H1 (cell line): ENCODE measurements around the gene GAST. TPM values are rescaled to one million over a fixed set of nuclear protein-coding genes. Genes with fewer than 3 reads are reported as not detected.

Experiments
- CTCF ChIA-PET: fragments of 300-600 bp; sonication (Branson Sonifier 250); formaldehyde crosslinking; loops from one replicate; lab custom pipeline; 2021; ENCODE audit not compliant: partially characterized antibody; lab: Charles Lee
- POLR2A ChIA-PET: fragments of 300-600 bp; sonication (Branson Sonifier 250); formaldehyde crosslinking; loops from one replicate; lab custom pipeline; 2021; ENCODE audit warnings: inconsistent platforms; ENCODE audit not compliant: partially characterized antibody; lab: Charles Lee
- DNase-seq, 2 experiments: peaks; one replicate each; pipeline versions ENCODE4 v3.0.0 to v3.0.0-alpha.2; 2010 to 2022; ENCODE audit warnings: low spot score in 2 of 2, low read depth in 1 of 2, mixed read lengths in 1 of 2
- FAIRE-seq: peaks from 2 replicates; lab custom pipeline; 2011; peaks lifted over from hg19 to GRCh38; lab: Jason Lieb, UNC
- H2AFZ ChIP-seq: 2 replicates; pipeline ENCODE4 v1.8.1; 2012; ENCODE audit warnings: low read length, inconsistent platforms
- H2AK5ac ChIP-seq: 2 replicates; pipeline ENCODE4 v1.6.1; 2013; ENCODE audit warnings: low read depth, low read length
- H2BK120ac ChIP-seq: replicated peaks from 2 replicates; pipeline ENCODE3; 2013; ENCODE audit warnings: low read depth, low read length, inconsistent platforms
- H2BK12ac ChIP-seq: 2 replicates; pipeline ENCODE4 v1.6.1; 2013; ENCODE audit warnings: low read depth, low read length
- H2BK15ac ChIP-seq: 2 replicates; pipeline ENCODE4 v1.6.1; 2013; ENCODE audit warnings: low read length
- H2BK20ac ChIP-seq: 2 replicates; pipeline ENCODE4 v1.6.1; 2013; ENCODE audit warnings: low read length
- H2BK5ac ChIP-seq: 2 replicates; pipeline ENCODE4 v1.6.1; 2013; ENCODE audit warnings: low read depth, low read length
- H3K14ac ChIP-seq: 2 replicates; pipeline ENCODE4 v1.6.1; 2013; ENCODE audit warnings: inconsistent platforms; ENCODE audit not compliant: insufficient read length
- H3K18ac ChIP-seq: 2 replicates; pipeline ENCODE4 v1.6.1; 2013; ENCODE audit warnings: low read length; ENCODE audit errors: extremely low read depth
- H3K23ac ChIP-seq: 2 replicates; pipeline ENCODE4 v1.6.1; 2013; ENCODE audit warnings: inconsistent platforms; ENCODE audit not compliant: insufficient read length
- H3K23me2 ChIP-seq: 2 replicates; pipeline ENCODE4 v1.6.1; 2013; ENCODE audit warnings: low read depth, low read length
- H3K27ac ChIP-seq: 2 replicates; pipeline ENCODE4 v1.6.1; 2011; ENCODE audit warnings: low read depth, low read length, inconsistent platforms
- H3K27me3 ChIP-seq, 4 experiments: replicated peaks in 1 of 4; 1 replicate in 1 of 4; 2 replicates in 3 of 4; pipeline versions ENCODE4 v1.6.1 to v1.8.1; 2011 to 2013; ENCODE audit warnings: low read length in 3 of 4, mild to moderate bottlenecking in 3 of 4, inconsistent platforms in 2 of 4, mixed read lengths in 2 of 4, moderate library complexity in 1 of 4; ENCODE audit not compliant: control insufficient read depth in 3 of 4, insufficient read depth in 3 of 4; ENCODE audit errors: extremely low read depth in 1 of 4
- H3K36me3 ChIP-seq, 4 experiments: 2 replicates each; pipeline versions ENCODE4 v1.6.1 to v1.8.1; 2011 to 2013; ENCODE audit warnings: mild to moderate bottlenecking in 4 of 4, low read length in 3 of 4, moderate library complexity in 2 of 4, control low read depth in 1 of 4, inconsistent platforms in 1 of 4; ENCODE audit not compliant: insufficient read depth in 4 of 4, control insufficient read depth in 2 of 4
- H3K4ac ChIP-seq: replicated peaks from 2 replicates; pipeline ENCODE3; 2013; ENCODE audit warnings: low read length, low read depth, mixed read lengths, inconsistent platforms; ENCODE audit not compliant: insufficient read length
- H3K4me1 ChIP-seq, 4 experiments: replicated peaks in 1 of 4; 1 replicate in 1 of 4; 2 replicates in 3 of 4; pipeline versions ENCODE4 v1.6.1 to v1.8.1; 2011 to 2013; ENCODE audit warnings: low read length in 3 of 4, inconsistent platforms in 2 of 4, mixed read lengths in 1 of 4; ENCODE audit not compliant: insufficient read depth in 4 of 4, control insufficient read depth in 3 of 4
- H3K4me2 ChIP-seq, 2 experiments: 2 replicates each; pipeline versions ENCODE4 v1.6.1 to v1.8.1; 2011 to 2013; ENCODE audit warnings: low read depth in 2 of 2, low read length in 2 of 2, control low read depth in 1 of 2, inconsistent platforms in 1 of 2, mild to moderate bottlenecking in 1 of 2; ENCODE audit not compliant: insufficient read depth in 1 of 2
- H3K4me3 ChIP-seq, 4 experiments: fragments of 200-600, 300-600 bp in 1 of 4; sonication (generic), shearing (Covaris generic), sonication (Bioruptor Twin) in 1 of 4; 2 replicates each; pipeline versions ENCODE4 v1.5.1 to v1.8.1; 2011 to 2016; ENCODE audit warnings: low read length in 4 of 4, low read depth in 3 of 4, control low read depth in 2 of 4, inconsistent platforms in 2 of 4, mild to moderate bottlenecking in 2 of 4, mixed read lengths in 1 of 4, moderate library complexity in 1 of 4; ENCODE audit not compliant: insufficient read depth in 2 of 4; ENCODE audit errors: extremely low read depth in 1 of 4
- H3K56ac ChIP-seq: replicated peaks from 2 replicates; pipeline ENCODE3; 2013; ENCODE audit warnings: low read depth, mild to moderate bottlenecking, mixed read lengths, low read length, inconsistent platforms; ENCODE audit not compliant: insufficient read length
- H3K79me1 ChIP-seq: 2 replicates; pipeline ENCODE4 v1.6.1; 2013; ENCODE audit warnings: low read depth, low read length, control low read depth
- H3K79me2 ChIP-seq, 2 experiments: 2 replicates each; pipeline versions ENCODE4 v1.6.1 to v1.8.1; 2012 to 2013; ENCODE audit warnings: low read length in 2 of 2, mild to moderate bottlenecking in 2 of 2, inconsistent platforms in 1 of 2; ENCODE audit not compliant: insufficient read depth in 2 of 2, control insufficient read depth in 1 of 2
- H3K9ac ChIP-seq, 4 experiments: replicated peaks in 1 of 4; 1 replicate in 1 of 4; 2 replicates in 3 of 4; pipeline versions ENCODE4 v1.6.1 to v1.8.1; 2011 to 2013; ENCODE audit warnings: low read depth in 3 of 4, low read length in 3 of 4, control low read depth in 2 of 4, mild to moderate bottlenecking in 2 of 4, moderate library complexity in 2 of 4, inconsistent platforms in 1 of 4; ENCODE audit errors: extremely low read depth in 1 of 4
- H3K9me3 ChIP-seq, 2 experiments: 2 replicates each; pipeline versions ENCODE4 v1.6.1 to v1.8.1; 2012 to 2013; ENCODE audit warnings: mild to moderate bottlenecking in 2 of 2, moderate library complexity in 2 of 2, control low read depth in 1 of 2, inconsistent platforms in 1 of 2, low read depth in 1 of 2, low read length in 1 of 2, mixed read lengths in 1 of 2; ENCODE audit not compliant: insufficient read depth in 2 of 2
- H4K20me1 ChIP-seq, 2 experiments: replicated peaks in 1 of 2; 2 replicates each; pipeline versions ENCODE3 to v1.8.1; 2011 to 2013; ENCODE audit warnings: inconsistent platforms in 2 of 2, low read length in 2 of 2, mild to moderate bottlenecking in 1 of 2; ENCODE audit not compliant: insufficient read depth in 2 of 2, control insufficient read depth in 1 of 2
- H4K5ac ChIP-seq: 2 replicates; pipeline ENCODE4 v1.6.1; 2013; ENCODE audit warnings: low read length, low read depth, mixed read lengths, inconsistent platforms; ENCODE audit not compliant: insufficient read length
- H4K8ac ChIP-seq: 2 replicates; pipeline ENCODE4 v1.8.0; 2013; ENCODE audit warnings: mild to moderate bottlenecking, moderate library complexity, low read length, inconsistent platforms; ENCODE audit not compliant: insufficient read depth; ENCODE audit errors: extremely low read depth
- H4K91ac ChIP-seq: replicated peaks from 2 replicates; pipeline ENCODE3; 2013; ENCODE audit warnings: low read length, mixed read lengths, inconsistent platforms; ENCODE audit not compliant: insufficient read length
- ASH2L ChIP-seq: fragments of 200-600, 300-600 bp; sonication (generic); IDR thresholded peaks from one replicate; pipeline ENCODE4 v1.7.1; 2017; ENCODE audit warnings: low read length
- CEBPB ChIP-seq: IDR thresholded peaks from 2 replicates; pipeline ENCODE4 v1.6.1; 2012; ENCODE audit warnings: low read depth, low read length
- CHD2 ChIP-seq: IDR thresholded peaks from 2 replicates; pipeline ENCODE4 v1.6.1; 2012; ENCODE audit warnings: low read length, improper control_type of control experiment
- CTBP2 ChIP-seq: IDR thresholded peaks from 2 replicates; pipeline ENCODE4 v1.7.0; 2011; ENCODE audit warnings: borderline replicate concordance, mild to moderate bottlenecking, moderate library complexity, mixed read lengths, low read length; ENCODE audit not compliant: insufficient read depth, insufficient read length
- KDM5A ChIP-seq: fragments of 200-600 bp; IDR thresholded peaks from 2 replicates; pipeline ENCODE4 v1.7.1; 2012; ENCODE audit warnings: mild to moderate bottlenecking, low read length, inconsistent platforms, mixed read lengths
- POLR2AphosphoS5 ChIP-seq: IDR thresholded peaks from 2 replicates; pipeline ENCODE4 v1.6.1; 2011; ENCODE audit warnings: low read depth, low read length
- SP4 ChIP-seq: IDR thresholded peaks from 2 replicates; pipeline ENCODE4 v1.6.1; 2012; ENCODE audit warnings: low read length, inconsistent platforms
- SUZ12 ChIP-seq: fragments of 200-600 bp; sonication (generic); IDR thresholded peaks from 2 replicates; pipeline ENCODE4 v1.6.1; 2012; ENCODE audit warnings: mild to moderate bottlenecking, inconsistent platforms, low read length, moderate library complexity, mixed read lengths
- TAF1 ChIP-seq: IDR thresholded peaks from 2 replicates; pipeline ENCODE4 v1.6.1; 2011; ENCODE audit warnings: mild to moderate bottlenecking, low read depth, low read length
- WGBS, 2 experiments: shearing (Covaris generic) in 1 of 2; methylation state at CpG; one replicate each; pipeline versions ENCODE4 v1.1.6 to v1.1.7; 2013 to 2015; ENCODE audit warnings: low lambda C conversion rate in 2 of 2, mixed read lengths in 2 of 2, inconsistent platforms in 1 of 2, low coverage in 1 of 2, missing lambda C conversion rate in 1 of 2; ENCODE audit not compliant: insufficient replicate concordance in 2 of 2, insufficient coverage in 1 of 2, insufficient read length in 1 of 2; ENCODE audit errors: extremely low coverage in 1 of 2, missing lambda C conversion rate in 1 of 2; 5-methylcytosine and 5-hydroxymethylcytosine counted together
- polyA plus RNA-seq, 7 experiments: library from polyadenylated mRNA; depleted of rRNA in 3 of 7; stranded (reverse) in 5 of 7; unstranded in 2 of 7; fragments of >200 nt in 5 of 7; fragments of 200-250 nt in 2 of 7; gene quantifications; 1 replicate in 5 of 7; 2 replicates in 1 of 7; 4 replicates in 1 of 7; pipeline versions ENCODE4 v1.2.1 to v1.2.3, GENCODE V29; 2011 to 2013; ENCODE audit warnings: missing spikeins in 2 of 7, mixed read lengths in 2 of 7
- total RNA-seq: library from RNA; stranded (reverse); fragmentation: NEBNext Ultra II Directional; extraction: Animal tissue kit (Norgen Biotek cat#: 25700); gene quantifications from 2 replicates; pipeline ENCODE4 v1.2.1, GENCODE V29; 2021
- TF ChIP-seq, protein P1 (sequence below): IDR thresholded peaks from 2 replicates; pipeline ENCODE4 v1.6.1; 2012; ENCODE audit warnings: low read length, inconsistent platforms
- TF ChIP-seq, protein P2 (sequence below): IDR thresholded peaks from 2 replicates; pipeline ENCODE4 v1.6.1; 2012; ENCODE audit warnings: inconsistent platforms

The GAST gene
- total and polyA plus RNA-seq, 2 of the 8 experiments (the other 6 are each of a cell fraction or from before 2014, with no cell fraction given): not detected

- no peak overlapping the region for H3K9ac ChIP-seq
- no peak overlapping the region for H2BK5ac ChIP-seq
- H3K23me2 ChIP-seq: no peaks in the 10 kb centered on the region; the same call in 1 of the 2 replicates
- no peak overlapping the region for H3K23ac ChIP-seq
- CTCF ChIA-PET: interaction anchor here (0.8 to 4.0 kb wide), 10 partner anchors 10 to 607 kb away, joined by 3 to 26 read pairs (median 4); no protein-coding TSS in a partner anchor
- peaks cover 2 to 5% of the 10 kb centered on the region in 2 experiments for H4K20me1 ChIP-seq
- H2BK120ac ChIP-seq: no peak overlapping the region
- H3K4me1 ChIP-seq: peaks cover 6 to 18% (median 10%) of the 10 kb centered on the region in 4 experiments
- H4K91ac ChIP-seq: no peak overlapping the region
- no peaks in the 10 kb centered on the region for H3K36me3 ChIP-seq
- WGBS, 2 experiments: 19% methylated on average over 13 of the region's 13 CpGs; no CpG with 5 or more reads in 1 of the 2 experiments
- no peak overlapping the region for H3K56ac ChIP-seq
- POLR2A ChIA-PET: interaction anchor here (0.7 to 22.1 kb wide), 10 partner anchors 10 to 1611 kb away, joined by 3 to 378 read pairs (median 4); partner anchors contain the start of genes EIF1 and HAP1
- H2BK15ac ChIP-seq: no peak overlapping the region
- no peak overlapping the region for H4K5ac ChIP-seq
- peaks cover 8 to 61% (median 52%) of the 10 kb centered on the region in 4 experiments for H3K27me3 ChIP-seq
- H3K4me3 ChIP-seq: peak overlapping the region in 1 of 4 experiments; percentile 2; a peak in 2 of 8 replicates
- H3K79me2 ChIP-seq: no peaks in the 10 kb centered on the region
- H2BK20ac ChIP-seq: no peak overlapping the region
- H2AFZ ChIP-seq: no peak overlapping the region
- H3K4me2 ChIP-seq: peak overlapping the region; percentile 43 to 49; a peak in 3 of 4 replicates
- no peak overlapping the region for H3K27ac ChIP-seq
- FAIRE-seq (peak; percentile 90), DNase-seq (peak; percentile 57 to 58)
- no peaks in the 10 kb centered on the region for H3K79me1 ChIP-seq
- H4K8ac ChIP-seq: no peak overlapping the region
- H3K18ac ChIP-seq: no peak overlapping the region
- no peak overlapping the region for H2AK5ac ChIP-seq
- H3K9me3 ChIP-seq: peaks cover 2 to 3% of the 10 kb centered on the region in 2 experiments; a peak in 2 of 4 replicates
- H3K4ac ChIP-seq: no peak overlapping the region
- no peak overlapping the region for H3K14ac ChIP-seq
- no peak overlapping the region for H2BK12ac ChIP-seq
- TF ChIP-seq TAF1 (no peak), ASH2L (no peak), KDM5A (no peak), CHD2 (no peak), CTBP2 (no peak), SUZ12 (no peak), POLR2AphosphoS5 (peak; percentile 27; the same call in 1 of the 2 replicates), SP4 (no peak), CEBPB (no peak)
- TF ChIP-seq, protein P1, sequence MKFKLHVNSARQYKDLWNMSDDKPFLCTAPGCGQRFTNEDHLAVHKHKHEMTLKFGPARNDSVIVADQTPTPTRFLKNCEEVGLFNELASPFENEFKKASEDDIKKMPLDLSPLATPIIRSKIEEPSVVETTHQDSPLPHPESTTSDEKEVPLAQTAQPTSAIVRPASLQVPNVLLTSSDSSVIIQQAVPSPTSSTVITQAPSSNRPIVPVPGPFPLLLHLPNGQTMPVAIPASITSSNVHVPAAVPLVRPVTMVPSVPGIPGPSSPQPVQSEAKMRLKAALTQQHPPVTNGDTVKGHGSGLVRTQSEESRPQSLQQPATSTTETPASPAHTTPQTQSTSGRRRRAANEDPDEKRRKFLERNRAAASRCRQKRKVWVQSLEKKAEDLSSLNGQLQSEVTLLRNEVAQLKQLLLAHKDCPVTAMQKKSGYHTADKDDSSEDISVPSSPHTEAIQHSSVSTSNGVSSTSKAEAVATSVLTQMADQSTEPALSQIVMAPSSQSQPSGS: no peak
- TF ChIP-seq, protein P2, sequence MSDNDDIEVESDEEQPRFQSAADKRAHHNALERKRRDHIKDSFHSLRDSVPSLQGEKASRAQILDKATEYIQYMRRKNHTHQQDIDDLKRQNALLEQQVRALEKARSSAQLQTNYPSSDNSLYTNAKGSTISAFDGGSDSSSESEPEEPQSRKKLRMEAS: no peak
Measured at GRCh38 chr17:41705271-41705991, 6.7 kb upstream of the GAST start.
